Testis (tissue), 3 donors: ENCODE data around the gene ELF5. TPM values are rescaled to one million over a fixed set of nuclear protein-coding genes. Genes with fewer than 3 reads are reported as not detected.

Experiments used
- DNase-seq: peaks from one replicate; pipeline ENCODE4 v3.0.0-alpha.2; 2019
- H3K27ac ChIP-seq, 2 donors: fragments of 200-600 bp; sonication (generic); one replicate each; pipeline ENCODE4 v1.5.1; 2019
- H3K27me3 ChIP-seq: fragments of 200-600 bp; sonication (generic); one replicate; pipeline ENCODE4 v1.5.1; 2019
- H3K36me3 ChIP-seq: fragments of 200-600 bp; sonication (generic); one replicate; pipeline ENCODE4 v1.5.1; 2017; ENCODE audit warnings: low read depth; ENCODE audit errors: missing control alignments
- H3K4me1 ChIP-seq: fragments of 200-600 bp; sonication (generic); one replicate; pipeline ENCODE4 v1.5.1; 2019
- H3K4me3 ChIP-seq, 2 donors: fragments of 200-600 bp; sonication (generic); one replicate each; pipeline ENCODE4 v1.5.1; 2017 to 2019
- H3K9me3 ChIP-seq: fragments of 200-600 bp; sonication (generic); one replicate; pipeline ENCODE4 v1.5.1; 2017
- POLR2A ChIP-seq: fragments of 450-650 bp; IDR thresholded peaks from one replicate; pipeline ENCODE4 v1.6.1; 2017; ENCODE audit warnings: antibody characterized with exemption, mild to moderate bottlenecking, moderate library complexity
- WGBS, 2 donors: methylation state at CpG; one replicate each; pipeline ENCODE4 v1.1.5; 2018; 5-methylcytosine and 5-hydroxymethylcytosine counted together
- intact Hi-C: fragments of 100-400 bp; cut with DNase I; formaldehyde crosslinking; loops from one replicate; pipeline ENCODE4 v1.15.1; 2023; ENCODE audit warnings: low total_unique reads
- polyA plus RNA-seq: library from polyadenylated mRNA; stranded (reverse); fragments of 350-450 nt; fragmentation: Illumina TruSeq; extraction: RNeasy Lipid Tissue Mini Kit (QIAGEN cat#74804); gene quantifications from one replicate; pipeline ENCODE4 v1.2.3, GENCODE V29; 2014; ENCODE audit warnings: low read depth, low replicate concordance; ENCODE audit not compliant: insufficient read depth
- total RNA-seq, 2 donors: library from RNA; depleted of rRNA; stranded (reverse); fragments of >200 nt; gene quantifications; one replicate each; pipeline ENCODE4 v1.2.3, GENCODE V29; 2016
- TF ChIP-seq, protein P1 (sequence below), 3 experiments: fragments of 450-650 bp in 2 of 3; fragments of 200-600 bp in 1 of 3; sonication (generic) in 1 of 3; IDR thresholded peaks; one replicate each; pipeline ENCODE4 v1.5.1; 2016 to 2019; ENCODE audit warnings: antibody characterized with exemption in 3 of 3, mild to moderate bottlenecking in 2 of 3, moderate library complexity in 1 of 3

Gene ELF5
- total and polyA plus RNA-seq, 3 donors from 2014 or later: 0.34 to 0.63 (median 0.43) TPM

DNA sequence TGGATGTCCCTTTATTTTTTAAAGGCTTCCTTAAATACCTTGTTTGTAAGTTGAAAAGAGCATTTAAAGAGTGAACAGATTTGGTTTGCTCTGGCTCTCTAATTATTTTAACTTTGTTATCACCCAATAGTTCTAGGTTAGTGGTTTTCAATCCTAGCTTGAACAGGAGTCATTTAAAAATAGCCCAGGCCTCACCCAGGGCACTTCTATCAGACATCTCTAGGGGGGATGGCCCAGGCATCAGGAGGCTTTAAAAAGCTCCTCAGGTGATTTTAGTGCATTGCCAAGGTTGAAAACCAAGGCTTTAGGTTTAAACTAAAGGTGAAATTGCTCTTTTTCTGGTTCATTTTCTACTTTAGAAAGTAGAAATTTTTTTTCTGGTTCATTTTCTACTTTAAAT lies 66.5 kb downstream of the ELF5 start:
- TF ChIP-seq, protein P1, sequence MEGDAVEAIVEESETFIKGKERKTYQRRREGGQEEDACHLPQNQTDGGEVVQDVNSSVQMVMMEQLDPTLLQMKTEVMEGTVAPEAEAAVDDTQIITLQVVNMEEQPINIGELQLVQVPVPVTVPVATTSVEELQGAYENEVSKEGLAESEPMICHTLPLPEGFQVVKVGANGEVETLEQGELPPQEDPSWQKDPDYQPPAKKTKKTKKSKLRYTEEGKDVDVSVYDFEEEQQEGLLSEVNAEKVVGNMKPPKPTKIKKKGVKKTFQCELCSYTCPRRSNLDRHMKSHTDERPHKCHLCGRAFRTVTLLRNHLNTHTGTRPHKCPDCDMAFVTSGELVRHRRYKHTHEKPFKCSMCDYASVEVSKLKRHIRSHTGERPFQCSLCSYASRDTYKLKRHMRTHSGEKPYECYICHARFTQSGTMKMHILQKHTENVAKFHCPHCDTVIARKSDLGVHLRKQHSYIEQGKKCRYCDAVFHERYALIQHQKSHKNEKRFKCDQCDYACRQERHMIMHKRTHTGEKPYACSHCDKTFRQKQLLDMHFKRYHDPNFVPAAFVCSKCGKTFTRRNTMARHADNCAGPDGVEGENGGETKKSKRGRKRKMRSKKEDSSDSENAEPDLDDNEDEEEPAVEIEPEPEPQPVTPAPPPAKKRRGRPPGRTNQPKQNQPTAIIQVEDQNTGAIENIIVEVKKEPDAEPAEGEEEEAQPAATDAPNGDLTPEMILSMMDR (IDR thresholded peaks at IDR 0.05): no peak
- TF ChIP-seq POLR2A: no peak

DNA sequence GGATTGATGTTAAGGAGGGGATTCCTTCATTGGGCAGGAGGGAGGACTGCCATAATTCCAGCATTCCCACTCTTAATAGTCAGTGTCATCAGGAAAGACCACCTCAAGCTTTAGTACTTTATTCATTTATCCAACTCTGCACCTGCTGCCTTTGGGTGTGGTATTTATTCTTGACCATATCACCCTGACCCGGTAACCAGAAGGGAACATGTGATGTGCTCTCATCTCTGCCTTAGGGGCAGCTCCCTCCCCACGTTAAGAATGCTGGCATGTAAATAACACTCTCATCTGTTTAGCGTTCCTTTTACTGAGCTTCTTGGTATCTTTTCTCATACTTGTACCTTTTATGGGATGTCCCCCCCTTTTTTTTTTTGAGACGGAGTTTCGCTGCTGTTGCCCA lies 67.2 kb downstream of the ELF5 start:
- no peak overlapping the region for H3K4me3 ChIP-seq
- TF ChIP-seq, protein P1 (IDR thresholded peaks at IDR 0.05): no peak
- no peak for TF ChIP-seq POLR2A

More for the DNA sequence above, 66.5 kb downstream of the ELF5 start:
- Histone ChIP-seq H3K36me3 (no peaks in the 10 kb centered on the region), H3K27ac (no peak overlapping the region), H3K4me1 (no peaks in the 10 kb centered on the region), H3K4me3 (no peak overlapping the region), H3K27me3 (no peaks in the 10 kb centered on the region), H3K9me3 (no peaks in the 10 kb centered on the region)
- DNase-seq: no peak
- intact Hi-C loops: no loop called here

DNA sequence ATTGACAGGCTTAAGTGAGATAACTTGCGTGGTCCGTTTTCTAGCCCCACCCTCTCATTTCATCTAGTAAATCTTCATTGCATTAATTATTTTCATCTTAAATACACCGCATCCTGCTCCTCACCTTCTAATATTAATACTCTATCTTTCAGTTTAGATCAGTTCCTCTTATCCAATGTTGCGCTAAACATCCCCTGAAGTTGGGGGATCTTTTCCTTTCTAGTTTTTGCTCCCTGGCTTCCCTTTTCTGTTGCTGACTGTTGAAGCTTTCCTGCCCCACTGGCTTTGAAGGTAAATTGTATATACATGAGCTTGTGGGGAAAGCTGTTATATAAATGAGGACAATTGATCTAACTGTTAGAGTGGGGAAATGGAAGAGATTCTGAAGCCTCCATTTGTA lies 67.6 kb downstream of the ELF5 start:
- intact Hi-C loops: no loop called here
- TF ChIP-seq POLR2A: no peak
- TF ChIP-seq, protein P1 (IDR thresholded peaks at IDR 0.05): no peak
- Histone ChIP-seq H3K36me3 (no peaks in the 10 kb centered on the region), H3K4me1 (no peaks in the 10 kb centered on the region), H3K27ac (no peak overlapping the region), H3K9me3 (no peaks in the 10 kb centered on the region), H3K4me3 (no peak overlapping the region), H3K27me3 (no peaks in the 10 kb centered on the region)
- DNase-seq: no peak
- WGBS, 2 donors: 71 to 74% methylated on average over 4 of the region's 4 CpGs

More for the DNA sequence above, 67.2 kb downstream of the ELF5 start:
- no peak for DNase-seq
- Histone ChIP-seq H3K9me3 (no peaks in the 10 kb centered on the region), H3K36me3 (no peaks in the 10 kb centered on the region), H3K27me3 (no peaks in the 10 kb centered on the region), H3K27ac (no peak overlapping the region), H3K4me1 (no peaks in the 10 kb centered on the region)
- intact Hi-C loops: no loop called here
- 81 to 84% methylated on average over 5 of the region's 5 CpGs for WGBS, 2 donors

DNA sequence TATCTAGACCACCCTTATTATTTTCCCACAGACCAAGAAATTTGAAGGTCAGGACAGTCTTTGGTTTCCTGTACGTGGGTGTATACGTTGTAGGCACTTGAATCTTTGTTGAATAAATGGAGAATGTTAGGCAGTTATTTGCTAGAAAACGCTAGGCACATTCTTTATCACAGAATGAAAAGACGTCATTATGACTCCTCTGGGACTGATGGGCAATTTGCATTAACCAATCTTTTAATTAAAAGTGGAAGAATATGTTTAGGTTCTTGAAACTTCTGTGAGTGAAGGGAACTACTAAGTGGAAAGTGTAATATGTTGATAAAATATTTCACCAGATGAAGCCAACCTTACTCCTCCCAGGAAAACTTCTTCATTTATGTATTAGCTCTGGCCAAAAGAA lies 69.2 kb downstream of the ELF5 start:
- Histone ChIP-seq H3K27ac (no peak overlapping the region), H3K27me3 (no peaks in the 10 kb centered on the region), H3K9me3 (no peaks in the 10 kb centered on the region), H3K36me3 (no peaks in the 10 kb centered on the region), H3K4me3 (no peak overlapping the region), H3K4me1 (peaks cover 8% of the 10 kb centered on the region)
- no peak for TF ChIP-seq POLR2A
- TF ChIP-seq, protein P1 (IDR thresholded peaks at IDR 0.05): no peak
- intact Hi-C loops: no loop called here
- WGBS, 2 donors: 64 to 66% methylated on average over 4 of the region's 4 CpGs
- DNase-seq: no peak

DNA sequence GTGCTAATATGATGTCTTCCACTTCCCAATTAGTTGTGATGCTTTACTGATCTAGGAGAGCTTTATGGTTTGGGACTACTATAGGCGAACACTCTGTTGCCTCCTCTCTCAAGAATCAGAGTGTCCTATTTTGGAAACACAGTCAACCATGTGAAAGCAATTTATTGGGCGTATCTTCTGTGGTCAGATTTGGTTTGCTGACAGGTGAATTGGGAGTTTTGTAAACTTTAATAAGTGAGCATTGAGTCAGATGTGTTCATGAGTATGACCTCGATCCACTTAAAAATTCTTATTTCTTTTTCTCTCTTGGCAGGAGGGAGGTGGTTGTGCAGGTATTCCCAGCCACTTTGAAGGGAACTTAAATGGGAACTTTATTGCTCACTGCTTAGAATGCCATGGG lies 70.5 kb downstream of the ELF5 start:
- peaks cover 8% of the 10 kb centered on the region for H3K4me1 ChIP-seq
- WGBS, 2 donors: 94 to 98% methylated on average over 3 of the region's 3 CpGs

More for the DNA sequence above, 70.5 kb downstream of the ELF5 start:
- no peaks in the 10 kb centered on the region for H3K36me3 ChIP-seq
- no peak overlapping the region for H3K27ac ChIP-seq
- no peaks in the 10 kb centered on the region for H3K27me3 ChIP-seq
- no peak for DNase-seq
- intact Hi-C loops: no loop called here
- H3K9me3 ChIP-seq: no peaks in the 10 kb centered on the region
- TF ChIP-seq POLR2A: no peak
- TF ChIP-seq, protein P1 (IDR thresholded peaks at IDR 0.05): no peak
- no peak overlapping the region for H3K4me3 ChIP-seq
